ENCODE data around the gene TCP11.

GRCh38 chr6:35080821-35081425 is 60.2 kb downstream of the TCP11 start:
- TF ChIP-seq CTCF (IDR thresholded peaks at IDR 0.05) (no peak), POLR2A (IDR thresholded peaks at IDR 0.05) (no peak)

Measured in Peyer's patch (tissue), 4 donors.